ENCODE measurements around the gene SRPK3.

Gene SRPK3

GRCh38 chrX:153732401-153732800, 48.4 kb upstream of the SRPK3 start:
- Histone ChIP-seq H3K79me2 (ENCODE audit: insufficient read depth, low read length) (no peaks in the 10 kb centered on the region), H4K20me1 (ENCODE audit: insufficient read depth, low read length) (no peaks in the 10 kb centered on the region), H3K36me3 (ENCODE audit: insufficient read depth, low read length) (no peaks in the 10 kb centered on the region), H3K27ac (ENCODE audit: low read length) (no peak overlapping the region), H3K9ac (ENCODE audit: low read depth, low read length) (no peak overlapping the region), H3K27me3 (ENCODE audit: insufficient read depth, low read length, poor library complexity) (no peaks in the 10 kb centered on the region), H2AFZ (ENCODE audit: low read depth, low read length) (no peak overlapping the region), H3K9me3 (ENCODE audit: insufficient read depth, low read length, severe bottlenecking) (no peaks in the 10 kb centered on the region), H3K4me3 (ENCODE audit: low read depth in 1 of 2, low read length in 2 of 2) (no peak overlapping the region), H3K4me2 (ENCODE audit: insufficient read depth, low read length) (no peak overlapping the region), H3K4me1 (ENCODE audit: insufficient read depth, low read length) (no peaks in the 10 kb centered on the region)
- no peak for TF ChIP-seq CTCF (IDR thresholded peaks at IDR 0.05; ENCODE audit: borderline replicate concordance, extremely low read depth, low read length, poor library complexity, severe bottlenecking)
- no peak for TF ChIP-seq EZH2 (IDR thresholded peaks at IDR 0.05; ENCODE audit: borderline replicate concordance, low read depth, low read length, severe bottlenecking)
- no peak for DNase-seq
- ATAC-seq (ENCODE audit: insufficient read depth, low read depth): no peak

- no peak overlapping the region for H2AFZ ChIP-seq (ENCODE audit: low read depth, low read length)
- H3K27ac ChIP-seq (ENCODE audit: low read length): no peak overlapping the region
- no peaks in the 10 kb centered on the region for H3K79me2 ChIP-seq (ENCODE audit: insufficient read depth, low read length)
- no peaks in the 10 kb centered on the region for H4K20me1 ChIP-seq (ENCODE audit: insufficient read depth, low read length)
- H3K4me3 ChIP-seq (ENCODE audit: low read depth in 1 of 2, low read length in 2 of 2): no peak overlapping the region
- H3K9ac ChIP-seq (ENCODE audit: low read depth, low read length): no peak overlapping the region
- H3K4me1 ChIP-seq (ENCODE audit: insufficient read depth, low read length): no peaks in the 10 kb centered on the region
- no peaks in the 10 kb centered on the region for H3K27me3 ChIP-seq (ENCODE audit: insufficient read depth, low read length, poor library complexity)
- H3K9me3 ChIP-seq (ENCODE audit: insufficient read depth, low read length, severe bottlenecking): no peaks in the 10 kb centered on the region
- H3K4me2 ChIP-seq (ENCODE audit: insufficient read depth, low read length): no peak overlapping the region
- no peak for DNase-seq
- no peak for ATAC-seq (ENCODE audit: insufficient read depth, low read depth)
- no peaks in the 10 kb centered on the region for H3K36me3 ChIP-seq (ENCODE audit: insufficient read depth, low read length)
- TF ChIP-seq EZH2 (IDR thresholded peaks at IDR 0.05; ENCODE audit: borderline replicate concordance, low read depth, low read length, severe bottlenecking) (no peak), CTCF (IDR thresholded peaks at IDR 0.05; ENCODE audit: borderline replicate concordance, extremely low read depth, low read length, poor library complexity, severe bottlenecking) (no peak)
These were observed 47.1 kb upstream of the SRPK3 start for GRCh38 chrX:153733651-153734240.

- no peak overlapping the region for H3K27ac ChIP-seq (ENCODE audit: low read length)
- no peak overlapping the region for H2AFZ ChIP-seq (ENCODE audit: low read depth, low read length)
- H3K79me2 ChIP-seq (ENCODE audit: insufficient read depth, low read length): no peaks in the 10 kb centered on the region
- no peaks in the 10 kb centered on the region for H3K36me3 ChIP-seq (ENCODE audit: insufficient read depth, low read length)
- no peak overlapping the region for H3K9ac ChIP-seq (ENCODE audit: low read depth, low read length)
- no peaks in the 10 kb centered on the region for H3K9me3 ChIP-seq (ENCODE audit: insufficient read depth, low read length, severe bottlenecking)
- ATAC-seq (ENCODE audit: insufficient read depth, low read depth) (no peak), DNase-seq (no peak)
- TF ChIP-seq EZH2 (IDR thresholded peaks at IDR 0.05; ENCODE audit: borderline replicate concordance, low read depth, low read length, severe bottlenecking) (no peak), CTCF (IDR thresholded peaks at IDR 0.05; ENCODE audit: borderline replicate concordance, extremely low read depth, low read length, poor library complexity, severe bottlenecking) (no peak)
- no peaks in the 10 kb centered on the region for H3K4me1 ChIP-seq (ENCODE audit: insufficient read depth, low read length)
- no peaks in the 10 kb centered on the region for H3K27me3 ChIP-seq (ENCODE audit: insufficient read depth, low read length, poor library complexity)
- no peak overlapping the region for H3K4me3 ChIP-seq (ENCODE audit: low read depth in 1 of 2, low read length in 2 of 2)
- no peak overlapping the region for H3K4me2 ChIP-seq (ENCODE audit: insufficient read depth, low read length)
- no peaks in the 10 kb centered on the region for H4K20me1 ChIP-seq (ENCODE audit: insufficient read depth, low read length)
These were observed 46.0 kb upstream of the SRPK3 start for GRCh38 chrX:153734871-153735270.

- no peak for ATAC-seq (ENCODE audit: insufficient read depth, low read depth)
- Histone ChIP-seq H3K4me1 (ENCODE audit: insufficient read depth, low read length) (no peaks in the 10 kb centered on the region), H3K27ac (ENCODE audit: low read length) (no peak overlapping the region), H3K79me2 (ENCODE audit: insufficient read depth, low read length) (no peaks in the 10 kb centered on the region), H3K9ac (ENCODE audit: low read depth, low read length) (no peak overlapping the region), H4K20me1 (ENCODE audit: insufficient read depth, low read length) (no peaks in the 10 kb centered on the region), H3K4me3 (ENCODE audit: low read depth in 1 of 2, low read length in 2 of 2) (no peak overlapping the region), H3K36me3 (ENCODE audit: insufficient read depth, low read length) (no peaks in the 10 kb centered on the region), H3K27me3 (ENCODE audit: insufficient read depth, low read length, poor library complexity) (no peaks in the 10 kb centered on the region), H3K9me3 (ENCODE audit: insufficient read depth, low read length, severe bottlenecking) (no peaks in the 10 kb centered on the region), H3K4me2 (ENCODE audit: insufficient read depth, low read length) (no peak overlapping the region), H2AFZ (ENCODE audit: low read depth, low read length) (no peak overlapping the region)
- no peak for DNase-seq
- no peak for TF ChIP-seq CTCF (IDR thresholded peaks at IDR 0.05; ENCODE audit: borderline replicate concordance, extremely low read depth, low read length, poor library complexity, severe bottlenecking)
- TF ChIP-seq EZH2 (IDR thresholded peaks at IDR 0.05; ENCODE audit: borderline replicate concordance, low read depth, low read length, severe bottlenecking): no peak
These were observed 45.6 kb upstream of the SRPK3 start for GRCh38 chrX:153735274-153735673.
